GM12801 (cell line): ENCODE measurements around the gene PLA2G15.

Experiments used
- TF ChIP-seq, protein P1 (sequence below): IDR thresholded peaks from one replicate; pipeline ENCODE4 v1.5.1; 2011; ENCODE audit warnings: control low read depth; ENCODE audit not compliant: insufficient read length; ENCODE audit errors: extremely low read depth

The PLA2G15 gene

DNA sequence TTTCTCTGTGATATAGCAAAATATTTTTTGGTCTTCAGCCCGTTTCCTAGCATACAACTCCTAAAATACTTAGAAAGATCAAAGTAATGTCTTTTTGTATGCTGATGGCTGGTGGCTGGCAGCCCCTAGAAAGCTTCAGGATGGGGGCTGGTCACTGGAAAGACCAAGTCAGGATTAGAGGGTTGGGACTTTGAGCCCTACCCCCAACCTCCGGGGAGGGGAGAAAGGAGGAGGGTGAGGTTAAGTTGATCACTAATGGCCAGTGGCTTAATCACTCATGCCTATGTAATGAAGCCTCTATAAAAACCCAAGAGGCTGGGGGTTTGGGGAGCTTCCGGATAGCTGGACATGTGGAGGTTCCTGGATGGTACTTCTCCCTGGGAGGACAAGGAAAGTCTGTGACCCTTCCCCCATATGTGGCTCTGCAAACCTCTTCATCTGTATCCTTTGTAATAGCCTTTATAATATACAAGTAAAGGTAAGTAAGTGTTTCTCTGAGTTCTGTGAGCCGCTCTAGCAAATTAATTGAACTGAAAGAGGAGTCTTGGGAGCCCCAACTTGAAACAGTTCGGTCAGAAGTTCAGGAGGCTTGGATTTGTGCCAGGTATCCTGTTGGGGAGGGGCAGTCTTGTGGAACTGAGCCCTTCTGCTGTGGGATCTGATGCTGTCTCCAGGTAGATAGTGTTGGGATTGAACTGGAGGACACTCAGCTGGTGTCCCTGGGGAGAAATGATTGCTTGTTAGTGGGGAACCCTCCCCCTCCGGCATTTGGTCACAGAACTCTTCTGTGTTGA is 22.6 kb downstream of the PLA2G15 start:
- TF ChIP-seq, protein P1, sequence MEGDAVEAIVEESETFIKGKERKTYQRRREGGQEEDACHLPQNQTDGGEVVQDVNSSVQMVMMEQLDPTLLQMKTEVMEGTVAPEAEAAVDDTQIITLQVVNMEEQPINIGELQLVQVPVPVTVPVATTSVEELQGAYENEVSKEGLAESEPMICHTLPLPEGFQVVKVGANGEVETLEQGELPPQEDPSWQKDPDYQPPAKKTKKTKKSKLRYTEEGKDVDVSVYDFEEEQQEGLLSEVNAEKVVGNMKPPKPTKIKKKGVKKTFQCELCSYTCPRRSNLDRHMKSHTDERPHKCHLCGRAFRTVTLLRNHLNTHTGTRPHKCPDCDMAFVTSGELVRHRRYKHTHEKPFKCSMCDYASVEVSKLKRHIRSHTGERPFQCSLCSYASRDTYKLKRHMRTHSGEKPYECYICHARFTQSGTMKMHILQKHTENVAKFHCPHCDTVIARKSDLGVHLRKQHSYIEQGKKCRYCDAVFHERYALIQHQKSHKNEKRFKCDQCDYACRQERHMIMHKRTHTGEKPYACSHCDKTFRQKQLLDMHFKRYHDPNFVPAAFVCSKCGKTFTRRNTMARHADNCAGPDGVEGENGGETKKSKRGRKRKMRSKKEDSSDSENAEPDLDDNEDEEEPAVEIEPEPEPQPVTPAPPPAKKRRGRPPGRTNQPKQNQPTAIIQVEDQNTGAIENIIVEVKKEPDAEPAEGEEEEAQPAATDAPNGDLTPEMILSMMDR = no peak

DNA sequence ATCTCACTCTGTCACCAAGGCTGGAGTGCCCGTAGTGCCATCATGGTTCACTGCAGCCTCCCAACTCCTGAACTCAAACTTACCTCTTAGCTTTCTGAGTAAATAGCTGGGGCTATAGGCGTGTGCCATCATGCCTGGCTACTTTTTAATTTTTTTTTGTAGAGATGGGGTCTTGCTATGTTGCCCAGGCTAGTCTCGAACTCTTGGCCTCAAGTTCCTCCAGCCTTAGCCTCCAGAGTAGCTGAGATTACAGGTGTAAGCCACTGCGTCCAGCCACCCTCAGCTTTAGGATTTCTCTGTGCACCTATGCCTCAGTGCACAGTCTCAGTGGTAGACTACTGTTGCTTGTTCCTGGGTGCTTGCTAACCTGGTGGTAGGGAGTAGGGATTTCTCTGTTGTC is 24.6 kb downstream of the PLA2G15 start:
- TF ChIP-seq, protein P1 = no peak

DNA sequence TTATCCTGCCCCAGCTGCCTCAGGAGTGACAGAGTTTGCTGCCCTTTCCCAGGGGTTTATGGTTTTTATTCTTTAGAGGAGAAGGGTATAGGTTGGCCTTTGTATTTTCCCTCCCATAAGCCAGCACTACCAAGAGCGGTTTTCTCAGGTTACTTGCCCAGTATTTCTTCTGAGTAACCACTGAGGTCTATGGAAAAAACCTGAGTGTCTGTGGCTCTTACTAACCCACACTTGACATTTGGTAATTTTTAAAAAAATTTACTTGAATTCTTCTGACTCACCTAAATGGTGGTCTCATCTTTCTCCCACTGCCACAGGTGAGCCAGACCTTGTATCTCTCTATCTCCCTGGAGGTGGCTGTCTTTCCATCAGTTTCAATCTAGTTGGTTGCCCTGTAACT is 25.2 kb downstream of the PLA2G15 start:
- TF ChIP-seq, protein P1 = no peak

DNA sequence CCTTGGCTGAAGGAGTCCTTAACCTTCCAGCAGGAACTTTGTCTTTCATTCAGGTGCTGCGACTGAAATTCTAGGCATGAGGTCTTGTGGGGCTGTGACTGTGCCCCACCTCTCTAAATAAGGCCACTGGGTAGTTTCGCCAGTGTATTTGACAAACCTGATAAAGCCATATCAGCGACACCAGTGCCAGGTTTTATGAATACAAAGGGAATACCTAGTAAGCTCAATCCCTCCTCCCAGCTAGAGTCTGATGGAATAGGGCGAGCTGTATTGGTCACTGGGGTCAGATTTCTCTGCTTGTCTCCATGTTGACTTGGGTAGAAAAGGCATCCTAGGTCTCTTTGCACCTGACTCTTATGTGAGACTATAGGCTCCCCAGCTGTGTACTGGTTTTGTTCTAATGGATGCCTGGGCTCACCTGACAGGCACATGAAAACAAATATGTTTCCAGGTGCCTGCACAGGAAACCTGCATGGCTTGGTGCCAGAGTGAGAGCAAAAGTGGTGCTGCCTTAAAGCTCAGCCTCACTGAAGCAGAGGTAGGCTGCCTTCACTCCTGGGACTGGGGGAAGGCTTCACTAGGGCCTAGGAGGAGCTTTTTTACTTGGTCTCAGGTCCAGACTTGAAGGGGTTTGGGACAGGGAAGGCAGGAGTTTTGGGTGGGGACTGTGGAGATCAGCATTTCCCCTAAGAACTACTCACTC is 27.5 kb downstream of the PLA2G15 start:
- TF ChIP-seq, protein P1 = no peak

DNA sequence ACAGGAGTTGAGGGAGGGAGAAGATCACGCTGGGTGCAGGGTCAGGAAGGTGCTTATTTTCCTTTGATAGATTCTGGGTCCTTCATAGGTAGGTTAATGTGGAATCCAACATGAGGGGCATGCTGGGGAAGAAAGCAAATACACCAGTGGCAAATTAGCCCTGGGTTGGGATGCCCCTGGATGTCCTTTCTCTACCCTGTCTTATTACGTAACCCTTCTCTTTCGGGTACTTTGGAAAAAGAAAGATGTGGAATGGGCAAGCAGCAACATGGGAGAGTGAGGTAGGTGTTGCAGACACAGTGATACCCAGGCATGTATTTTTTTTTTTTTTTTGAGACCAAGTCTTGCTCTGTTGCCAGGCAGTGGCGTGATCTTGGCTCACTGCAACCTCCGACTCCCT is 28.3 kb downstream of the PLA2G15 start:
- TF ChIP-seq, protein P1 = no peak

DNA sequence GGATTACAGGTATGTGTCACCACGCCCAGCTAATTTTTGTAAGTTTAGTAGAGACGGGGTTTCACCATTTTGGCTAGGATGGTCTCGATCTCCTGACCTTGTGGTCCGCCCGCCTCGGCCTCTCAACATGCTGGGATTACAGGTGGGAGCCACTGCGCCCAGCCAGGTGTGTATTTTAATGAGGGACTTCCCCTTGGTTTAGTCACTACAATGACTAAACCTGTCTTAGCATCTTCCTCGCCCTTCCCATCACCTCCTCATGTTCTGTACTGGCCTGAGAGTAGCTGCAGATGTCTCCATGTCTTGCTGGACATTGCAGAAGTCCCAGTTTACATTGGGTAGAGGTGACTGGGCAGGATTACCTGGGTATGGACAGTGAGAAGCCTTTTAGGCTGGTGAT is 28.7 kb downstream of the PLA2G15 start:
- TF ChIP-seq, protein P1 = no peak

DNA sequence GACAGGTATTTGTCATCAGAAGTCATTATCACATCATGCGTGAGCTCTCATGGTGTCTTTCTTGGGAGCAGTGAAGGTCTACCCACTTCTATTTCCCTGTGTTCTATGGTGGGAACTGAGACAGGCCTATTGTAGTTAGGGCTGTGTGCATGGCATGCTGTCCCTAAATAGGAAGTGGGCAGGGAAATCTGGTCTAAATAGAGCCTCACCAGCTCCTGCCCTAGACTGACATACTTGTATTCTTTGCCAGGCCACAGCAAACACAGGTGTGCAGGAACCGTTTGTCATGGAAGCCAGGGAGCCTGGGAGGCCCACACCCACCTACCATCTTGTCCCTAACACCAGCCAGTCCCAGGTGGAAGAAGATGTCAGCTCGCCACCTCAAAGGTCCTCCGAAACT is 29.3 kb downstream of the PLA2G15 start:
- TF ChIP-seq, protein P1 = no peak
